ENCODE data around the gene SFMBT1.
A peak's percentile ranks its signal among the peaks of the same experiment; 100 is the strongest.

The SFMBT1 gene

GRCh38 chr3:52886049-52886730, 159.7 kb downstream of the SFMBT1 start:
- no peak for DNase-seq (ENCODE audit: low spot score)

- DNase-seq (ENCODE audit: low spot score), result no peak
Observed at GRCh38 chr3:52882377-52882776, 163.5 kb downstream of the SFMBT1 start.

DNA sequence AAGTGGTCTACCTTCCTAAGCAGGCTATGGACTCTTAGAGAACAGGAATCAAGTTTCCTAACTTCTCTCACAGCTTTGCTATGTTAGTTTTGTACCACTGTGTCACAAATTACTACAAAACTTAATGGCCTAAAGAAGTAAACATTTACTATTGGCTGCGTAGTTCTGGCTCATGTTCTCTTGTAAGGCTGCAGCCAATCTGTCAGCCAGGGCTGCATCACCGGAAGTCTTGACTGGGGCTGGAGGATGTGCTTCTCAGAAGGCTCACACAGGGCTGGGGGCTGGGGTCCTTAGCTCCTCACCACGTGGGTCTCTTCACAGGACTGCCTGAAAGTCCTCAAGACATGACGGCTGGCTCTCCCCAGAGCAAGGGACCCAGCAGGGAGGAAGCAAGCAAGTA, 164.0 kb downstream of the SFMBT1 start:
- no peak for DNase-seq (ENCODE audit: low spot score)

GRCh38 chr3:52880474-52880873, 165.4 kb downstream of the SFMBT1 start:
- DNase-seq (ENCODE audit: low spot score), result no peak

GRCh38 chr3:52880047-52880446, 165.8 kb downstream of the SFMBT1 start:
- no peak for DNase-seq (ENCODE audit: low spot score)

GRCh38 chr3:52879581-52879980, 166.3 kb downstream of the SFMBT1 start:
- DNase-seq (ENCODE audit: low spot score), result no peak

- no peak for DNase-seq (ENCODE audit: low spot score)
Observed at GRCh38 chr3:52879090-52879489, 166.8 kb downstream of the SFMBT1 start.

DNA sequence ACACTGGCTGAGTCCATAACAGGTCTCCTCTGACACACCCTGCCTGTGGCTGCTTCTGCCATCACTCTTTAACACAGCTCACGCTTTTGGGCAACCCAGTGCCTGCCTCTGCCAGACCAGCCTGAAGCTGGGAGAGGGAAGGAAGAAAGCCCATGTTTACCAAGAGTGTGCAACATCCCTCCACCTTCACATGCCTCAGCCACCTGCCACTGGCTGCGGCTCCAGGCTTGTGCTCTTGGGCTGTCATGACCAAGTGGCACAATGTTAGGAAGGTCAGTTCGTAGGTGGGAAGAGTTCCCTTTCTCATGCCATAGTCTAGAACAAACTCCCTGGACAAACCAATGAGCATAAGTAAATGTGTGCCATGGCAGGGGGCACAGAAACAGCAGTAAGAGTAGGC, 168.8 kb downstream of the SFMBT1 start:
- no peak for DNase-seq (ENCODE audit: low spot score)

DNA sequence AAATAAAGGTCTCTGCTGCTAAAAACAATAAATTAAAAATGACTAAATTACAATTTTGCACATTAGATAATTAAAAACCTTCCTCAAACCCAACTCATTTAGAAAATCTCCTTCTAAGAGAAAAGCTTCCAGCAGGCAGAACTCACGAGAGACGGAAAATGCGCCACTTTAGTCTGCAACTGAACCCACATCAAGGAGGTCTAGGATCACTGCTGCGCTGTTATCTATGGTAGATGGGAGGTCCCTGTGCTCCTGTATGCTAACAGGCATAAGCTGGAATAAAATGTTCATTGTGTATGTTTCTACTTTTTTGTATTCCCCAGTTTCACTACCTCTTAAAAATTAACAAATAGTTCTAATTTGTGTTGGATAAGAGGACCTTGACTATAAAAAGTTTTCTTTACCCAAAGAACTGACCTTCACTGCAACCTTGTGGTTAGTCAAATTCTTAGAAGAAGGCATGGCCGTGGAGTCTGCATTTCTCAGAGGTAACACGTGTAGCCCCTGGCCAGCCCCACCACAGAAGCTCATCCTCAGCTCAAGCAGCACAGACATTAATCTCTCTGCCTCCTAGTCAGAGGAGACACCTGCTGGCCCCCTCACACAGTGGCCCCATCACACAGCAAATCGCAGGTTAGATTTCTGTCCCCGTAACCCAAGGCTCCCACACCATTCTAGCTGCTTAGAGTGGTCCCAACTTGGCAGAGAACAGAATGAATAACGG, 170.8 kb downstream of the SFMBT1 start:
- no peak for DNase-seq (ENCODE audit: low spot score)

DNA sequence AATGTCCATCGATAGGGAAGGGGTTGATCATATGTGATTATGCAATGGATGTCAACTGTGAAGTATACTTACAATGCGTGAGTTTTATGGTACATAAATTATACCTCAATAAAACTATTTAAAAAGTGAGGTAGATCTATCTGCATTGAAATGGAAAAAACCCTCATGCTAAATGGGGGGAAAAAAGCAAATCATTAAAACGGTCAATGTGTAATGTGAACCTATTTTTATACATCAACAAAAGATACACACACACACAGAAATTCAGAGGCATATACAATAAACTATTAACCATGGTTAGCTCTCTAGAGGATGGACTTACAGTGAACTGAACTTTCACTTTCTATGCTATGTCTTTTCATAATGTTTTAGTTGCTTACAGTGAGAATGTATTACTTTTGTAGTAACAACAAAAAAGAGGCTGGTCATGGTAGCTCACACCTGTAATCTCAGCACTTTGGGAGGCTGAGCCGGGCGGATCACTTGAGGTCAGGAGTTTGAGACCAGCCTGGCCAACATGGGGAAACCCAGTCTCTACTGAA, 171.6 kb downstream of the SFMBT1 start:
- no peak for DNase-seq (ENCODE audit: low spot score)

DNA sequence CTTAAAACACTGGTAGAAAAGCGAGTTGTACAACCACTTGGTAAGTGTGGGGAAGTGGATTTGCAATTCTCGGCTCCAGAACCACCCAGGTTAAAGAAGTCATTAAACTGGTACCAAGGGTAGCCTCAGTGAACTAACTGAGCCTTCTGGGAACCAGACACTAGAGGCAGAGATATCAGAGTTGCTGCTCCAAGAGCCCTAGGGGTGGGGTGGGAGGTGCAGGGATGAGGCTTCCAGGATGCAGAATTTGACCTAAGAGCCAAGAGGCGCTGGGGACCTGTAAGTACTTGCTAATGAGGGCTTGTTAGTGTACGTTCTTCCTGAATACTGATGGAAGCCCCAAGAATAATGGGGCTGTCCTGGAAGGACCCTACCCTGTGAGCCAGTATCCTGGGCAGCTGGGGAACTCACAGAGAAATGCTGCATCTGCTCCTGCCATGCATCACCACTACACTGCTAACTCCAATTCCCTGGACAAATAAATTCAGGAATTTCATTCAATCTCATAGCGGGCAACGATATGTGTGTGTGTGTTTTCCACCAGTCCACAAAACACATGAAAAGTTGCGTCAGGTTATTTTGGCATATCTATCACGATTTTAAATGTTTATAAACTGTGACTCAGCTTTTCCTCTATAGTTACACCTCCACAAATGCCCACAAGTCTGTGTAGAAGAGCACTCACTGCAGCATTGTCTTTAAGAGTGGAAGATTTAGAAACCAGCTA, 172.3 kb downstream of the SFMBT1 start:
- DNase-seq (ENCODE audit: low spot score), result peak; percentile 50

- DNase-seq (ENCODE audit: low spot score), result no peak
Observed at GRCh38 chr3:52872245-52872644, 173.6 kb downstream of the SFMBT1 start.

GRCh38 chr3:52871761-52872160, 174.1 kb downstream of the SFMBT1 start:
- DNase-seq (ENCODE audit: low spot score), result no peak

DNA sequence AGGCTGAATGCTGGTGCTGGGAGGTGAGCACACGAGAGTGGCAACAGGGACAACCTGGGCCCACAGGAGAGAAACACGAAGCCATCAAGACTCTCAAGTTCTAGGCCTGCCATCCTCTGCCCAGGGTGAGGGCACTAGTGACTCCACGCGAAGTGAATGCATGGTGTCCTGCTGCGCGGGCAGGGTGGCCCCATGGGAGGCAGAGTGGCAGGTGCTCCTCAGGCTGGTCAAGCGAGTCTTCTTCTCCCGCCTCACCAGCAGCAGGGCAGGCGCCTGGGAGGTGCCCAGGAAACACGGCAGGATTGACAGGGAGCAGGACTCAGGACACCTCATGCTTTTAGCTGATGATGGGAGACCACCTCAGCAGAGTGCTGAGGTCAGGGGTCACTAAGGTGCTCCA, 175.4 kb downstream of the SFMBT1 start:
- DNase-seq (ENCODE audit: low spot score), result no peak

- no peak for DNase-seq (ENCODE audit: low spot score)
Observed at GRCh38 chr3:52866427-52866826, 179.4 kb downstream of the SFMBT1 start.

- DNase-seq (ENCODE audit: low spot score), result no peak
Observed at GRCh38 chr3:52865994-52866393, 179.9 kb downstream of the SFMBT1 start.

DNA sequence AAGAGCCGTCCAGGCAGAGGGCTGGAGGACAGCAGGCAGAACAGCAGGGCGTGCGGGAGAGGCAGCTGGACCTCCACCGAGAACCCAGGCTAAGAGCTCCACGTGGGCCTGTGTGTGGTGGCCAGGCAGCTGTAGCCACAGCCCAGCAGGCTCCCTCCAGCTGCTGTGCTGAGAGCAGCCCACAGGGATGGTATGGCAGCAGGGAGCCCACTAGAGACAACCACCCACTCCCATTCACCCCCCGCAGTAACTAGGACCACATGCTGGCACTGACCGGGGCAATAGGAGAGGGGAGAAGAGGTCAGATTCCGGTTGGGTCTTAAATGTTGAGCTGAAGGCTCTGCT, 185.5 kb downstream of the SFMBT1 start:
- DNase-seq (ENCODE audit: low spot score), result no peak

DNA sequence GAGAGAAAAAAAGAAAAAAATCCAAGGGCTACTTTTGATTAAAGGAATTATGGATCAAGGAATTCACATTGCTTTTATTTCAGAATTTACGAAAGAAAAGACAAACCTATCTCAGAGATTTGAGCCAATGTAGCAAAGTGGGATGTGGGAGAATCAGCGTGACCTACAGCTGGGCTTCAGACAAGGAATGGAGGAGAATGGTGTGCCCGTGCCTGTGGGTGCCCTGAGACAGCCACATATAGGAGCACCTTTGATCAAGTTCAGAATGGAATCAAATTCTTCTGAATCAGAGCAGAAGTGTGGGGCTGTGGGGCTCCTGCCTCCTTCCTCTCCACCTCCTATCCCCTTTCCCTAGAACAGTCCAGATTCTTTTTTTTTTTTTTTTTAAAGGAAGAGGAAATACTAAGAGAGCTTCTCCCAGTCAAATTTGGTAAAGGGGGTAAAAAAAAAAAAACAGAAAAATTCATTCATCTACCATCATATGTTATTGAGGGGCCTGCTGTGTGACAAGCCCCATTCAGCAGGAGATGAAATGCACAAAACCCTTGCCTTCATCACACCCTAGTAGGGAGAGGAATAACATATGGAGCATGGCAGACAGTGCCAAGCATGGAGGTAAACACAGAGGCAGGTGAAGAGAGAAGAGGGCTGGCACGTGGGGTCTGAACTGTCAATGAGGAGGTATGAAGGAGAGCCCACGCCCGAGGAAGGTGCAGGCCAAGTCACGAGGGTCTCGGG, 186.0 kb downstream of the SFMBT1 start:
- no peak for DNase-seq (ENCODE audit: low spot score)

DNA sequence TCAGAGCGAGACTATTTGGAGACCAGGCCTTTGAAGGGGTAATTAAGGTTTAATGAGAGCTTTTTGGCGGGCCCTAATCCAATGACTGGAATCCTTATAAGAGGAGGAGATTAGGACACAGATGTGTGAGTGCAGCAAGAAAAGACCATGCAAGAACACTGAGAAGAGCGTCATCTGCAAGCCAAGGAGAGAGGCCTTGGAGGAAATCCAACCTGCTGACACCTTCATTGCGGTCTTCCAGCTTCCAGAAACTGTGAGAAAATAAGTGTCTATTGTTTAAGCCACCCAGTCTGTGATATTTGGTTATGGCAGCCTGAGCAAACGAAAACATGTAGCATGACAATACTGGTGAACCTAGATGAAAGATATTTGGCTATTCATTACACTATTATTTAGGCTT, 188.0 kb downstream of the SFMBT1 start:
- DNase-seq (ENCODE audit: low spot score), result no peak

- DNase-seq (ENCODE audit: low spot score), result no peak
Observed at GRCh38 chr3:52857133-52857532, 188.7 kb downstream of the SFMBT1 start.

DNA sequence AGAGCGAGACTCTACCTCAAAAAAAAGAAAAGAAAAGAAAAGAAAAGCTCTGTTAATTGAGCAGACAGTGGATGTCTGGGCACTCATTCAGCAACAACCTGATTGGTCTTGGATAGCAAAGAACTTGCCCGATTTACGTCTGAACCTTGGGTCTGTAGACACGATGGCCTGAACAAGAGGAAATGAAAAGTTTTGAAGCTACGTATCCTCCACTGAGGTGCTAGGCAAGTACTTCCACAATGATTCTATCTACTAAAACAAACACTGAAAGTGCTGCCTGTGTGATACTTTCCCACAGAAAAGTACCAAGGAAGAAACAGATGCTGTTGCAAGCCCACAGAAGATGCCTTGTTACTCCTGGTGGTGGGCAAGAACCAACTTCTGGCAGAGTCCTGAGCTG, 189.2 kb downstream of the SFMBT1 start:
- no peak for DNase-seq (ENCODE audit: low spot score)

- DNase-seq (ENCODE audit: low spot score), result no peak
Observed at GRCh38 chr3:52854013-52854412, 191.9 kb downstream of the SFMBT1 start.
